KOPT-K1 (cell line): ENCODE data around the gene RTEL1.

Experiments used
- H3K27ac ChIP-seq: fragments of 200-600 bp; sonication (generic); 2 replicates; pipeline ENCODE4 v1.5.1; 2016; ENCODE audit warnings: antibody characterized with exemption, mild to moderate bottlenecking, low read depth, low read length; ENCODE audit not compliant: poor library complexity, severe bottlenecking
- H3K36me3 ChIP-seq: fragments of 200-600 bp; sonication (generic); 2 replicates; pipeline ENCODE4 v1.5.1; 2017; ENCODE audit warnings: antibody characterized with exemption, mild to moderate bottlenecking, low read length, moderate library complexity; ENCODE audit not compliant: insufficient read depth
- H3K9me3 ChIP-seq: fragments of 200-600 bp; sonication (generic); 2 replicates; pipeline ENCODE4 v1.5.1; 2017; ENCODE audit warnings: antibody characterized with exemption, low read length, mild to moderate bottlenecking; ENCODE audit not compliant: insufficient read depth, poor library complexity, severe bottlenecking

Gene RTEL1

DNA sequence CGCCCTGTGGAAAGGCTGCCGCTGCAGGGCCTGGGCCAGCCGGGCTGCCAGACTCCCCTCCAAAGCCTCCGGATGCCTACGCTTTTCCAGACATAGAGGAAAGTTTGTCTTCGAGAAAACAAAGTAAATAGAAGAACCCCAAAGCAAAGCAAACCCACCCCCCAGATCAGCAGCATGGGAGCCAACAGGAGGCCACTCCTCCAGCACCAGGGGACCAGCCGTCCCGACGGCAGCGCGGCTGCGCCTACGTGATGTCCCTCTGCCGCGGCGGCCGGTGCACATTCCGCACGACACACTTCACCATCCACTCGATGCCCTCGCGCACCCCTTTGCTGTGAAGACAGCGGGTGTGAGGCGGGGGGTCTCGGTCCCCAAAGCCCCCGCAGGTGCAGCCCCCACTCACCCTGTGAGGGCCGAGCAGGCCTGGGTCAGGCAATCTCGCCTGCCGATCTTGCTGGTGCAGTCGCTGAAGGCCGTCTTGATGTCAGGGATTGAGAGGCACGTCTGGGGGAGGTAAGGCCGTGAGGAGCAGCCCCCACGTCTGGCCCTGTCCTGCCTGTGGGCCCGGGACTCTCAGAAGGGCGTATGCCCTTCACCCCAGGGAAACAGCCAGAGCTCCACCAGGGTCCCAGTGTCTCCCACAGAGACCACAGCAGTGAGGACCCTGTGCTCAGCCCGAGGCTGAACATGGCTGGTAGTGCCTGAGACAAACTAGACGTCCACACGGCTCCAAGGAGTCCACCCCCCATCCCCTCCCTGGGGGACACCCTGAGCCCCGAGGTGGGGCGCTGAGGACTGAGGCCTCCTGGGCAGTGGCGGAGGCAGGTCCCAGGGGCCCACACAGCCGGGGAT is 42.3 kb downstream of the RTEL1 start:
- H3K36me3 ChIP-seq: peaks cover 54% of the 10 kb centered on the region
- no peaks in the 10 kb centered on the region for H3K9me3 ChIP-seq
- no peak overlapping the region for H3K27ac ChIP-seq

DNA sequence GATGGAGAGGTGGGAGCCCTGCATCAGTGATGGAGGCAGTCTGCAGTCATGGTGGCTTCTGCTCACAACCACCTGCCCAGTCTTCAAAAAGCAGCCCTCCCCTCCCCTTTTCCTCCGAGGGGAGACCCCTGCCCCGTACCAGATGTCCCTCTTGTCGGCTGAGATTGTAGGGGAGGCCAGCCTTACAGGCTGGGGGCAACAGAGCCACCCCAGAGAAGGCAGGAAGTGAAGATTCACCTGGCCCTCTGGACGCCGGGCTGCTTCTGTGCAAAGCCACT is 42.9 kb downstream of the RTEL1 start:
- no peak overlapping the region for H3K27ac ChIP-seq
- peaks cover 54% of the 10 kb centered on the region for H3K36me3 ChIP-seq
- H3K9me3 ChIP-seq: no peaks in the 10 kb centered on the region

DNA sequence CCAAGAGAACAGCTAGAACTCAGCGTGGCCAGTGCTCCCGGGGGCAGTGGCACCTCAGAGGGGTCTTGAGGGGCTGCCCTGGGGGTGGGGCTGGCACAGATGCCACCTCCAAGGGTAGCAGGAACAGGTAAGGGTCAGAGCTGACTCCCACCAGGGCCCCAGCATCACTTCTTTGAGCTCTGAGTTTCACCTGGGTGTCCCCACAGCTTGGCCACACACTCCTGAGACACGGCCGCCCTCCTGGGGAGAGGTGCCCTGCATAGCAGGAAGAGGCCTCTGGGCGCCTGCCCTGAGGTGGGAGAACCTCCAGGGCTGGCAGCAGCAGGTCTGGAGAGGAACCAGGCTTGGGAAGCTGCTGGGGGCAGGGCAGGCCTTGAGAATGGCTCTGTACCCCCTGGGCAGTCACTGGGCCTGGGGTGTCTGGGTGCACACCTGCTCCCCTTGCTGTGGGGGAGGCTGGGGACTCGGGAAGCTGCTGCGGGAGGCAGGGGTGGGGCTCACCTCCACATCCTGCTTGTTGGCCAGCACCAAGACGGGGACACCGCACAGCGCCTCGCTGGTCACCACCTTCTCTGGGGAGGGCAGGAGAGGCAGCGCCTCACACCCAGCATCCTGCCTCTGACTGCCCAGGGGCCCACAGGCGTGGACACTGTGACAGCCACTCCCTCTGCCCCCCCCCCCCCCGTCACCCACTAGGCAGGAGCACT is 43.4 kb downstream of the RTEL1 start:
- Histone ChIP-seq H3K9me3 (no peaks in the 10 kb centered on the region), H3K27ac (no peak overlapping the region), H3K36me3 (peaks cover 56% of the 10 kb centered on the region)

DNA sequence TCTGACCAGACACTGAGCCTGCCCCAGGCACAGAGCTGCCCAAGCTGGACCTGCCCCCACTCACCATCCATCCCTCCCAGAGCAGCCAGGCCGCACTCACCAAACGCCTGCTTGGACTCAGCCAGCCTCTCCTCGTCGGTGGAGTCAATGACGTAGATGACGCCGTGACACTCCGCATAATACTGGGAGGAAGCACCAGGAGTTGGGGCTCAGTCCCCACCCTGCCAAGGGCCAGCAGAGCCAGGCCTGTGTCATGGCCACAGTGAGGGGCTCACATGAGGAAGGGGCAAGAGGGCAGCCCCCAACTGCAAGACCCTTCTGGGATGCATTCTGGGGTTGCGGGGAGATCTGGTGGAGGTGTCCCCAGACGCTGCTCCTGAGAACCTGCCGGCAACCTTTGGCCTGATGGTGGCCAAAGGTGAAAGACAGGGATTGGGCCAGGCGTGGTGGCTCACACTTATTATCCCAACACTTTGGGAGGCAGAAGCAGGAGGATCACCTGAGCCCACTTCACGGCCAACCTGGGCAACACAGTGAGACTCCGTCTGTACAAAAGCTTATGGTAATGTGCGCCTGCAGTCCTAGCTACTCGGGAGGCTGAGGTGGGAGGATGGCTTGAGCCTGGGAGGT is 44.0 kb downstream of the RTEL1 start:
- H3K36me3 ChIP-seq: peaks cover 54% of the 10 kb centered on the region
- H3K9me3 ChIP-seq: no peaks in the 10 kb centered on the region
- H3K27ac ChIP-seq: no peak overlapping the region

DNA sequence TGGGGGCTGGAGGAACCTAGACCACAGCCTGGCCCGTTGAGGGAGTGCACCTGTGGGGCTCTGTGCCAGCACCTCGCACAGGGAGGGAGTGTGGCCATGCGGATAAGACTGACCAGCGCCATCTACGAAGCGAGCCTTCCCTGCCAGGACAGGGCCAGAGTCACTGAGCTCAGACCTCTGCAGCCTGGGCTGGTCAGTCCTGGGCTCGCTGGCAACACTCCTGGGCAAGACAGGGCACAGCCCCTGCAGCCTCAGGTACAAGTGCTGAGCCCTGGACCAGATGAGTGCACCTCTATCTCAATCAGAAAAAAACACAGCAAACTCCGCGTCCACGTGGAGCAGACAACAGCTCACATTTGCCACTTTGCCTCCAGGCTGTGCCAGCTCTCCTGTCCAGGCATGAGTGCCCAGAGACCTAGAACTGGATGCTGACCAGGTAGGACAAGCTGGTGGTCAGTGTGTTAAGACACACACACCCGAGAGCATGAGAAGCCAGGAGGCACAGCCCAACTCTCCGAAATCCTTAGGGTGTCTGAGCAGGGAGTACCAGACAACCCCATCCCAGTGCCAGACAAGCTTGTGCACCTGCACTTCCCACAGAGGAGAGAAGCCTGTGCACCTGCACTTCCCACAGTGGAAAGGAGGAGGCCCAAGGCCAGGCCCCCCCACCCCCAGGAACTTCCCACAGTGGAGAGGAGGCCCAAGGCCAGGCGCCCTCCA is 44.8 kb downstream of the RTEL1 start:
- peaks cover 53% of the 10 kb centered on the region for H3K36me3 ChIP-seq
- no peak overlapping the region for H3K27ac ChIP-seq
- H3K9me3 ChIP-seq: no peaks in the 10 kb centered on the region

DNA sequence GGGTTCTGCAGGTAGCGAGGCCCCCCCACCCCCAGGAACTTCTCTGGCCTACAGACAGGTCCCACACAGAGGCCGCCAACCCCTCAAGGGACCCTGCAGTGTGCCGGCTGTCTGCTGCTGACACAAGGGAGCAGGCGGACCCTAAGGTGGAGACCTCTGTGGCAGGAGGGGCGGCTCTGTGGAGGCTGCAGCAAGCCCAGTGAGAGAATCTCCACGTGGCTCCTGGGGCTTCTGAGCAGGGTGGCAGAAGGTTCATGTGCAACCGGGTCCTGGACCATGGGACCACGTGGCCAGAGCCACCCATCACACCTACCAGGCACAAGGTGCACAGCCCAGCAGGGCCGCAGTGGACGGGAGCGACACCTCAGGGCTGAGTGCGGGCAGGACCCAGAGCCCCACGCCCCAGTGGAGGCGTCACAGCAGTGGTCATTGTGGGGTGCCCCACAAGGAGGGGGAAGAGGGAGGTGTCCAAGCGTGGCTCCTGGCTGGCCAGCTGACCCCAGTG is 45.4 kb downstream of the RTEL1 start:
- H3K36me3 ChIP-seq: peaks cover 53% of the 10 kb centered on the region
- H3K9me3 ChIP-seq: no peaks in the 10 kb centered on the region
- no peak overlapping the region for H3K27ac ChIP-seq

DNA sequence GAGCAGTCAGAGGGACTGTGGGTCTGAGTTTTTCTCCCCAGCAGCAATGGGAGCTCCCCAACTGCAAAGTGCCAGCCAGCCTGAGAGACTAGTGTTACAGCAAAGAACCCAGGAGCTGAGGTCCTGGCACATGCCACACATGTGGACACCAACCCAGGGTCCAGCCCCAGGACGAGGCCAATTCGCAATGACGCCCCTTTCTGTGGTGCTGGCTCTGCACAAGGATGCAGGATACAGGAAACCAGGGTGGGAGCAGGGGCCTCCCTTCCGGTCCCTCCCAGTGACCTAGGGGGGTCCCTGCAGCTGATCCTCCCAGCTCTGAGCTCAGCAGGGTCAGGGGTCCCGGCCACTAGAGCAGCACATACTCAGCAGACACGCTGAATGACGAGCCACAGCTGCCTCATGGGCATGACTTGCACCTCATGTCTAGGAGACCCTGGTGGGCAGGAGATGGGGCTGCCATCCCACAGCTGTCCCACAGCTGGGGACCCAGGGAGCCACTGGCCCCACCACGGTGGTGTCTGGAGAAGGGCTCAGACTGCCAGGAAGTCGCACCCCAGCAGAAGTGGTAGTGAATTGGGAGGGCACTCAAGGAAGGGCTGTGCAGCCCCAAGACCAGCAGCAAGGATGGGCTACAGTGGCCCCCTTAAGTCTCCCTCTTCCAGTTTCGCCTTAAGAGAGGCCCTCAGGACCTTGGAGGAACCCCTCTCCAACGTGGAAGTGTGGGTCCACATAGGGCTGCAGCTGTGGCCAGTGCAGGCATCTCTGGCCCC is 46.0 kb downstream of the RTEL1 start:
- H3K9me3 ChIP-seq: no peaks in the 10 kb centered on the region
- no peak overlapping the region for H3K27ac ChIP-seq
- peaks cover 58% of the 10 kb centered on the region for H3K36me3 ChIP-seq

DNA sequence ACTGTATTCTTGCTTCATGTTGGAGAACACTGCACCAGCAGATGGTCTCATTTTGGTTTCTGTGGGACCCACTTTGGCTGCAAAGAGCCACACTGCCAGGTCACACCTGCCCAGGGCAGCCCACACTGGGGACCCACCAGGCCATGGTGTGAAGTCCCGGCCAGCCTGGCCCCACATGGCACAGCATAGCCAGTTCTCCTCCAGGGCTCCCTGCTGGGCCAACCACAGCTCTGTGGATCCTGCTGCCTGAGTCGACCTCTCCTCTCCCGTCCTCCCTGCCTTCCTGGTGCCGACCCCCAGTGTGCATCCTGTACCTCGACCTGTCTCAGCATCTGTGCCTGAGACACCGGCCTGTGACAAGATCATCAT is 46.6 kb downstream of the RTEL1 start:
- H3K9me3 ChIP-seq: no peaks in the 10 kb centered on the region
- peaks cover 57% of the 10 kb centered on the region for H3K36me3 ChIP-seq
- no peak overlapping the region for H3K27ac ChIP-seq

DNA sequence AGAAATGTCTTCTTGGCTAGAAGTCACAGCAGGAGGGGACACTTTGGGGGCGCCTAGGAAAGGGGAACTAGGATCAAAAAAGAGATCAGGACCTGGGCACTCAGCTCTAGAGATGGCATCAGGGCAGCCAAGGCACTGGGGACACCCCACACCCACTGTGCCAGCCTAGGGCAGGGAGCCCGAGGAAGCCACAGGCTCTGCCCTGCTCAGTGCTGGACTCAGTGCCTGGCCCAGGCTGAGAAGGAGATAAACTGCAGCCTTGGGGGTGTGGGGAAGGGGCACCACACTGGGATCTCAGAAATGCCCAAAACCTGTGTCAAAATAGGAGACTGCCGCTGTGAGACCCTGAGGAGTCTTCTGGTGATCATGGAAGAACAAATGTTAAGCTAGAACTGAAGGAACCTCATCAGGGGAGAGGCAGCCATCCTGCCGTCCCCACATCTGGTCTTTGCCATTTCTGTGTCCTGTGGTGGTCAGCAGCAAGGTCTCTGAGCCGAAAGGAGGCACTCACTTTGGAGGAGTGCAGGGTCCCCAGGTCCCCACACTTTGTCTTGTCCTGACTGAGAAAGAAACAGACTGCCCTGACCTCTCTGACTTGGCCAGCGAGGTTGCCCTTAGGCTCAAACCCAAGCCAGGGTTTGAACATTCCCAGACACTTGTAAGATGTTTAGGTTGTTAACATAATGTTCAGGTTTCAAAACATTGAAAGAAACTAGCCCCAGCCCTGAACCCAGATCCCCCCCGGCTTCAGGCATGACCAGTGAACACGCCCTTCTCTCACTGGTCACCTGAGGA is 47.3 kb downstream of the RTEL1 start:
- no peaks in the 10 kb centered on the region for H3K9me3 ChIP-seq
- no peak overlapping the region for H3K27ac ChIP-seq
- peaks cover 55% of the 10 kb centered on the region for H3K36me3 ChIP-seq

DNA sequence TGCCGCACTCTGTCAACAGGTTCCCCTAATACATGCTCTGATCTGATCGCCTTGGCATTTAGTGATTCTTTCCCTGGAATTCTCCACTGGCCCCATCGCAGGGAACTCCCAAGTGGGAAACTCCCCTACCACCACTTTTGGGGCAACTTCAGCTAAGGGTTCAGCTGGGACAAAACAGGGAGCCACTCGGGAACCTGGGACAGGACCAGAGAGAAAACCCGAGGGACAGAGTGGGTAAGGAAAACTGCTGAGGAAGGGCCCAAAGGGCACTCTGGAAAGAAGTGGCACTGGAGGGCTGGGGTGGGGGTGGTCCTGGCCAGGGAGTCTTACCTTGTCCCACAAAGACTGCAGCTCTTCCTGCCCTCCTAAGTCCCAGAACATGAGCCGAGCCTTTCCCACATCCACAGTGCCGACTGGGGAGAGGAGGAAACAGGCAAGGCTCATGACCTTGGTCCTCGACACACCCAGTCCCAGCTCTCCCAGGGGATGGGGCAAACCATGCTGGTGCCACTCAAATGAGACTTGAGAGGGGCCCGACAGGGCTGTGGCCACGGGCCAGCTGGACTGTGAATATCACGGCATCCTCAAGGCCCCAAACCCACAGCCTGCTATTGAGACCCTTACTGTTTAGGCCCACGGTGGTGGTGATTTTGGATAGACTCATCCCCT is 48.0 kb downstream of the RTEL1 start:
- Histone ChIP-seq H3K36me3 (peaks cover 61% of the 10 kb centered on the region), H3K27ac (peak overlapping the region; percentile 82), H3K9me3 (no peaks in the 10 kb centered on the region)

DNA sequence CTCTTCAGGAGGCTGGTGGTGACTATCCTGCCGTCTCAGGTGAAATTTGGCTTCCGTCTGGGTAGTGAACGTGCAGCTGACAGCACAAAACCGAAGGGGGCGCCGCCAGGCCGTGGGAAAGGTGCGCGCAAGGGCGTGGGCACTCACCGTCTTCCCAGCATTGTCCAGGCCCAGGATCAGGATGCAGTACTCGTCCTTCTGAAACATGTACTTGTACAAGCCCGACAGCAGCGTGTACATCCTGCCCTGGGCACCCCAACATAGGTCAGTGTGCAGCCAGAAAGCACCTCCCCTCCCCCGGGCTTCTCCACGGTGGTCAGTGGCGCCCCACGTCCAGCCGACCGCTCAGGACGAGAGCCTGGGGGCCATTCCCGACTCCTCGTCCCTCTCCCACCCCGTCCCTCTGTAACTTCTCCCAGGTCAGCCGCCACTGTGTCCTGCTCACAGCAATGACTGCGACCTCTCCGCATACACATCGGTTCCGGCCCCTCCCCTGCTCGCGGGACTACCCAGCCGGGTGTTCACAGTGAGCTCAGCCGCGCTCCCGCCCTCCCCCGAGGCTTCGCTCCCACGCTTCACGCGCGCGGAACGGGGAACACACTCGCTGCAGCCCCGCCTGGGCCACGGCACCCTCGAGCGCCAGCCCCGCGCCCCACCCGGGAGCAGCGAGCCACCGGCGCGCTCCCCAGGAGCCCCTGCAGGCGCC is 48.9 kb downstream of the RTEL1 start:
- Histone ChIP-seq H3K27ac (peak overlapping the region; percentile 82), H3K36me3 (peaks cover 70% of the 10 kb centered on the region), H3K9me3 (peaks cover under 1% of the 10 kb centered on the region)

DNA sequence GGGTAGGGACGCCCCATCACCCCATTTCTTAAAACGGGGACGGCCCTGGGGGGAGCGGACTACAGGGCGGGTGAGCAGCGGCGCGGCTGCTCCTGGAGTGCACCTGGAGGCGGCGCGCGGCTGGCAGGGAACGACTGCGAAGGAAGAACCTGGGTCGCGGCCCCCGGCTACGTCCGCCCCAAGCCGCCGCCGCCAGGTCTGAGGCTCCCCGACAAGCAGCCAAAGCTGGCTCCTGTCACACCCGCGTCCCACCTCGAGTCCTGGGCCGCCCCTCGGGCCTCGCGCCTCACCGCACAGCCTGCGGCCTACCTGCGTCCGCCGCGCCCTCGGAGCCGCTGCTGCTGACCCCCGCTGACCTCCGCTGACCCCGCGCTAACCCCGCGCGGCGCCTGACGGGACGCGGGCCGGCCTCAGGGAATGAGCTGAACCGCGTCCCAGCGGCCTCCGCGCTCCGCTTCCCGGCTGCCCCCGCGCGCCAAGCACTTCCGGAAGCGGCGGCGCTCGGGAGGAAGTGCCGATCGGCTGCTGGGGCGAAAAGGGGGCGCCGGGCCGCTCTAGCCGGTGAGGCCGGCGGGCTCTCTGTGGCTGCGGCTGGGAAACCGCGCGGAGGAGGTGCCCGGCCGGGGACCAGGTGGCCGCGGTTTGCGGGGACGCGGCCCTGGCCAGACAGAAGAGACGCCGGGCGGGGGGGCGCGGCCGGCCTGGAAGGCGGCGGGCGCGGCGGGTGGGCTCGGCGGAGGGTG is 49.6 kb downstream of the RTEL1 start, which contains the start of the genes ARFRP1 and ZGPAT:
TSS of gene ARFRP1 (minus strand) at position 419 of the 743 bp plus-strand sequence. CDS start 885 bp downstream, outside the sequence.
TSS of gene ZGPAT (plus strand) at position 482 of the 743 bp plus-strand sequence. CDS start 542 bp downstream, outside the sequence.
- Histone ChIP-seq H3K27ac (peak within 1 kb of the TSS; percentile 82), H3K36me3 (peaks cover 77% of the 10 kb centered on the region), H3K9me3 (peaks cover 6% of the 10 kb centered on the region)
